K562 (cell line): Measurements from ENCODE around the gene FAM114A2. TPM values are rescaled to one million over a fixed set of nuclear protein-coding genes. Genes with fewer than 3 reads are reported as not detected.

Experiments
- ATAC-seq: fragments of 200-7000 bp; cut with Tn5 transposase; 3 replicates; pipeline ENCODE4 v1.9.1; 2020; ENCODE audit warnings: moderate library complexity
- BruUV-seq: library from RNA; stranded (reverse); fragments of 400-500 nt; replicated peaks from 2 replicates; lab custom pipeline; 2021; lab: Mats Ljungman, UMichigan
- CTCF ChIA-PET: fragments of 300-600 bp; formaldehyde crosslinking; extraction: SDS; loops from one replicate; lab custom pipeline; 2021; ENCODE audit warnings: low intra/inter-chr PET ratio; lab: Yijun Ruan, JAX
- POLR2A ChIA-PET: fragments of 300-600, 350-650 bp; sonication (Branson Sonifier 250); formaldehyde crosslinking; extraction: SDS; loops from one replicate; lab custom pipeline; 2021; ENCODE audit warnings: antibody characterized with exemption, inconsistent platforms; lab: Yijun Ruan, JAX
- DNase-seq, 4 experiments: peaks; one replicate each; pipeline versions ENCODE4 v3.0.0 to v3.0.0-alpha.2; 2011 to 2018; ENCODE audit warnings: low spot score in 3 of 4, mixed read lengths in 3 of 4; ENCODE audit errors: extremely low read depth in 1 of 4
- FAIRE-seq: peaks from 2 replicates; lab custom pipeline; 2011; peaks lifted over from hg19 to GRCh38; lab: Jason Lieb, UNC
- H2AFZ ChIP-seq: 2 replicates; pipeline ENCODE4 v1.6.0; 2011; ENCODE audit warnings: low read depth, low read length, control low read depth, inconsistent platforms
- H3K27ac ChIP-seq: fragments of 200-600 bp; 3 replicates; pipeline ENCODE4 v1.8.0; 2011; ENCODE audit warnings: low read depth, mild to moderate bottlenecking, control low read depth, inconsistent platforms, low read length, moderate library complexity, mixed read lengths; ENCODE audit errors: extremely low read depth
- H3K27me3 ChIP-seq, 2 experiments: fragments of 300-600 bp in 1 of 2; 2 replicates in 1 of 2; 3 replicates in 1 of 2; pipeline versions ENCODE4 v1.6.0 to v1.8.0; 2011; ENCODE audit warnings: inconsistent platforms in 2 of 2, low read length in 2 of 2, mild to moderate bottlenecking in 1 of 2, mixed read lengths in 1 of 2, moderate library complexity in 1 of 2; ENCODE audit not compliant: control insufficient read depth in 2 of 2, insufficient read depth in 2 of 2
- H3K36me3 ChIP-seq: fragments of 300-600 bp; 3 replicates; pipeline ENCODE4 v1.8.0; 2011; ENCODE audit warnings: mild to moderate bottlenecking, low read length, inconsistent platforms; ENCODE audit not compliant: control insufficient read depth, insufficient read depth
- H3K4me1 ChIP-seq, 2 experiments: fragments of 200-600 bp in 1 of 2; replicated peaks in 1 of 2; 2 replicates in 1 of 2; 3 replicates in 1 of 2; pipeline versions ENCODE4 v1.5.1 to v1.8.0; 2011; ENCODE audit warnings: inconsistent platforms in 2 of 2, low read length in 2 of 2, mild to moderate bottlenecking in 1 of 2, mixed read lengths in 1 of 2, moderate library complexity in 1 of 2; ENCODE audit not compliant: control insufficient read depth in 2 of 2, insufficient read depth in 2 of 2
- H3K4me2 ChIP-seq: 2 replicates; pipeline ENCODE4 v1.6.1; 2011; ENCODE audit warnings: low read length, control low read depth, inconsistent platforms, mixed read lengths; ENCODE audit not compliant: insufficient read depth
- H3K4me3 ChIP-seq: fragments of 200-600 bp; sonication (generic), shearing (Covaris generic); 2 replicates; pipeline ENCODE4 v1.5.1; 2016; ENCODE audit warnings: control low read depth, inconsistent platforms
- H3K79me2 ChIP-seq: fragments of 200-600 bp; 3 replicates; pipeline ENCODE4 v1.8.0; 2011; ENCODE audit warnings: low read length, inconsistent platforms; ENCODE audit not compliant: control insufficient read depth, insufficient read depth
- H3K9ac ChIP-seq, 2 experiments: 2 replicates each; pipeline versions ENCODE4 v1.6.0 to v1.6.1; 2011; ENCODE audit warnings: low read depth in 2 of 2, low read length in 2 of 2, control low read depth in 1 of 2, inconsistent platforms in 1 of 2, mild to moderate bottlenecking in 1 of 2, mixed read lengths in 1 of 2; ENCODE audit not compliant: insufficient read depth in 1 of 2
- H3K9me1 ChIP-seq: one replicate; pipeline ENCODE4 v1.6.0; 2011; ENCODE audit warnings: inconsistent platforms, mild to moderate bottlenecking, low read length, moderate library complexity; ENCODE audit not compliant: control insufficient read depth, insufficient read depth
- H3K9me3 ChIP-seq: replicated peaks from 2 replicates; pipeline ENCODE4 v1.5.1; 2011; ENCODE audit warnings: low read depth, low read length, inconsistent platforms; ENCODE audit not compliant: control insufficient read depth, insufficient read depth
- H4K20me1 ChIP-seq: replicated peaks from 2 replicates; pipeline ENCODE4 v1.6.1; 2011; ENCODE audit warnings: low read length, inconsistent platforms, mixed read lengths; ENCODE audit not compliant: control insufficient read depth, insufficient read depth
- CBFA2T2 ChIP-seq: fragments of 450-650 bp; conservative IDR thresholded peaks from 2 replicates; pipeline ENCODE4 v1.6.1; 2017; ENCODE audit warnings: mild to moderate bottlenecking
- CREB3L1 ChIP-seq: fragments of 450-650 bp; IDR thresholded peaks from 2 replicates; pipeline ENCODE4 v1.6.1; 2014; ENCODE audit warnings: low read depth, mild to moderate bottlenecking, moderate library complexity, borderline replicate concordance
- ELF4 ChIP-seq: fragments of 450-650 bp; formaldehyde crosslinking; IDR thresholded peaks from 2 replicates; pipeline ENCODE4 v1.4.0; 2022; ENCODE audit warnings: missing genetic modification characterization
- FOXA1 ChIP-seq: fragments of 450-650 bp; IDR thresholded peaks from 2 replicates; pipeline ENCODE4 v1.6.1; 2016; ENCODE audit warnings: mild to moderate bottlenecking, borderline replicate concordance
- NELFE ChIP-seq: IDR thresholded peaks from 2 replicates; pipeline ENCODE4 v1.6.1; 2011; ENCODE audit warnings: mild to moderate bottlenecking; ENCODE audit not compliant: insufficient read depth, insufficient read length
- NFIC ChIP-seq: fragments of 450-650 bp; IDR thresholded peaks from 2 replicates; pipeline ENCODE4 v1.6.1; 2017; ENCODE audit warnings: mild to moderate bottlenecking, inconsistent platforms
- WGBS: fragments of 100-300 bp; shearing (Covaris generic); methylation state at CpG from one replicate; pipeline ENCODE4 v1.1.6; 2016; ENCODE audit warnings: low coverage, mixed read lengths; ENCODE audit not compliant: insufficient coverage; ENCODE audit errors: missing lambda C conversion rate; 5-methylcytosine and 5-hydroxymethylcytosine counted together
- in situ Hi-C: fragments of 300-500 bp; cut with MboI; formaldehyde crosslinking; loops from 4 replicates; pipeline ENCODE4 v1.15.0; 2018; ENCODE audit warnings: inconsistent platforms, mixed read lengths
- intact Hi-C: fragments of 100-400 bp; cut with micrococcal nuclease; formaldehyde crosslinking; loops from 2 replicates; pipeline ENCODE4 v1.14.2; 2022
- polyA plus RNA-seq, 8 experiments: library from polyadenylated mRNA; depleted of rRNA in 4 of 8; stranded (reverse) in 5 of 8; unstranded in 3 of 8; fragments of >200 nt; fragmentation: Nextera tagmentation in 2 of 8; fragmentation: Illumina TruSeq in 1 of 8; extraction: Ambion mirVana in 2 of 8; extraction: Trizol in 1 of 8; gene quantifications; 2 replicates each; pipeline versions ENCODE4 v1.2.1 to v1.2.3, GENCODE V29; 2011 to 2014; ENCODE audit warnings: inconsistent platforms in 1 of 8, missing spikeins in 1 of 8
- total RNA-seq, 7 experiments: library from RNA; depleted of rRNA in 6 of 7; stranded (reverse); fragments of >200 nt in 6 of 7; fragmentation: Illumina TruSeq in 2 of 7; extraction: Trizol in 2 of 7; gene quantifications; 2 replicates each; pipeline versions ENCODE4 v1.2.1 to v1.2.3, GENCODE V29; 2011 to 2021; ENCODE audit warnings: low replicate concordance in 1 of 7
- TF ChIP-seq, protein P1 (sequence below): fragments of 150-350 bp; conservative IDR thresholded peaks from 2 replicates; pipeline ENCODE4 v1.6.1; 2014; ENCODE audit warnings: low read length
- TF ChIP-seq, protein P2 (sequence below): IDR thresholded peaks from 2 replicates; pipeline ENCODE4 v1.6.1; 2011; ENCODE audit warnings: borderline replicate concordance, low read depth, mild to moderate bottlenecking, moderate library complexity, low read length; ENCODE audit not compliant: insufficient read depth, poor library complexity, severe bottlenecking

The FAM114A2 gene
- total and polyA plus RNA-seq, 9 of the 15 experiments (the other 6 are each of a cell fraction or from before 2014, with no cell fraction given), result 14.4 to 28.1 (median 21.2) TPM

- CTCF ChIA-PET, result no interaction called here
- ATAC-seq, result no peak
- H2AFZ ChIP-seq, result no peak overlapping the region
- H3K27me3 ChIP-seq, result no peaks in the 10 kb centered on the region
- no peak for FAIRE-seq
- H3K9me3 ChIP-seq, result no peaks in the 10 kb centered on the region
- no peak for TF ChIP-seq NELFE
- peak; percentile 76 for TF ChIP-seq NFIC
- H4K20me1 ChIP-seq, result no peaks in the 10 kb centered on the region
- in situ Hi-C loops, result no loop called here
- no peaks in the 10 kb centered on the region for H3K79me2 ChIP-seq
- H3K9me1 ChIP-seq, result no peaks in the 10 kb centered on the region
- H3K36me3 ChIP-seq, result no peaks in the 10 kb centered on the region; the same call in 2 of the 3 replicates
- POLR2A ChIA-PET, result no interaction called here
- intact Hi-C loops, result no loop called here
- no peak overlapping the region for H3K9ac ChIP-seq
- 48% methylated on average over 4 of the region's 4 CpGs for WGBS
- DNase-seq, result no peak
- H3K27ac ChIP-seq, result no peak overlapping the region
- no peak overlapping the region for H3K4me3 ChIP-seq
- BruUV-seq, result no TSS peak
- no peaks in the 10 kb centered on the region for H3K4me1 ChIP-seq
- H3K4me2 ChIP-seq, result no peak overlapping the region
Observed at GRCh38 chr5:154015071-154015693, 23.5 kb downstream of the FAM114A2 start.

GRCh38 chr5:154010660-154011059 is 28.1 kb downstream of the FAM114A2 start:
- Histone ChIP-seq H3K27me3 (no peaks in the 10 kb centered on the region), H3K79me2 (no peaks in the 10 kb centered on the region), H3K4me3 (no peak overlapping the region), H3K27ac (no peak overlapping the region), H3K9me3 (no peaks in the 10 kb centered on the region), H3K36me3 (no peaks in the 10 kb centered on the region), H3K9me1 (no peaks in the 10 kb centered on the region), H3K4me1 (no peaks in the 10 kb centered on the region), H2AFZ (no peak overlapping the region), H3K4me2 (no peak overlapping the region), H4K20me1 (no peaks in the 10 kb centered on the region), H3K9ac (no peak overlapping the region)
- no peak for ATAC-seq
- in situ Hi-C loops (no loop called here), intact Hi-C loops (no loop called here)
- CTCF ChIA-PET, result no interaction called here
- 25% methylated on average over 3 of the region's 3 CpGs for WGBS
- BruUV-seq, result no TSS peak
- POLR2A ChIA-PET, result interaction anchor here (0.5 kb wide), 1 partner anchor 197 kb away, joined by 5 read pairs; no protein-coding TSS in a partner anchor
- DNase-seq, result no peak
- no peak for FAIRE-seq
- TF ChIP-seq, protein P1, sequence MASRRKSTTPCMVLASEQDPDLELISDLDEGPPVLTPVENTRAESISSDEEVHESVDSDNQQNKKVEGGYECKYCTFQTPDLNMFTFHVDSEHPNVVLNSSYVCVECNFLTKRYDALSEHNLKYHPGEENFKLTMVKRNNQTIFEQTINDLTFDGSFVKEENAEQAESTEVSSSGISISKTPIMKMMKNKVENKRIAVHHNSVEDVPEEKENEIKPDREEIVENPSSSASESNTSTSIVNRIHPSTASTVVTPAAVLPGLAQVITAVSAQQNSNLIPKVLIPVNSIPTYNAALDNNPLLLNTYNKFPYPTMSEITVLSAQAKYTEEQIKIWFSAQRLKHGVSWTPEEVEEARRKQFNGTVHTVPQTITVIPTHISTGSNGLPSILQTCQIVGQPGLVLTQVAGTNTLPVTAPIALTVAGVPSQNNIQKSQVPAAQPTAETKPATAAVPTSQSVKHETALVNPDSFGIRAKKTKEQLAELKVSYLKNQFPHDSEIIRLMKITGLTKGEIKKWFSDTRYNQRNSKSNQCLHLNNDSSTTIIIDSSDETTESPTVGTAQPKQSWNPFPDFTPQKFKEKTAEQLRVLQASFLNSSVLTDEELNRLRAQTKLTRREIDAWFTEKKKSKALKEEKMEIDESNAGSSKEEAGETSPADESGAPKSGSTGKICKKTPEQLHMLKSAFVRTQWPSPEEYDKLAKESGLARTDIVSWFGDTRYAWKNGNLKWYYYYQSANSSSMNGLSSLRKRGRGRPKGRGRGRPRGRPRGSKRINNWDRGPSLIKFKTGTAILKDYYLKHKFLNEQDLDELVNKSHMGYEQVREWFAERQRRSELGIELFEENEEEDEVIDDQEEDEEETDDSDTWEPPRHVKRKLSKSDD, result no peak
- TF ChIP-seq CREB3L1 (no peak), ELF4 (CRISPR knock-in tag) (no peak), FOXA1 (no peak), CBFA2T2 (no peak)
- TF ChIP-seq, protein P2, sequence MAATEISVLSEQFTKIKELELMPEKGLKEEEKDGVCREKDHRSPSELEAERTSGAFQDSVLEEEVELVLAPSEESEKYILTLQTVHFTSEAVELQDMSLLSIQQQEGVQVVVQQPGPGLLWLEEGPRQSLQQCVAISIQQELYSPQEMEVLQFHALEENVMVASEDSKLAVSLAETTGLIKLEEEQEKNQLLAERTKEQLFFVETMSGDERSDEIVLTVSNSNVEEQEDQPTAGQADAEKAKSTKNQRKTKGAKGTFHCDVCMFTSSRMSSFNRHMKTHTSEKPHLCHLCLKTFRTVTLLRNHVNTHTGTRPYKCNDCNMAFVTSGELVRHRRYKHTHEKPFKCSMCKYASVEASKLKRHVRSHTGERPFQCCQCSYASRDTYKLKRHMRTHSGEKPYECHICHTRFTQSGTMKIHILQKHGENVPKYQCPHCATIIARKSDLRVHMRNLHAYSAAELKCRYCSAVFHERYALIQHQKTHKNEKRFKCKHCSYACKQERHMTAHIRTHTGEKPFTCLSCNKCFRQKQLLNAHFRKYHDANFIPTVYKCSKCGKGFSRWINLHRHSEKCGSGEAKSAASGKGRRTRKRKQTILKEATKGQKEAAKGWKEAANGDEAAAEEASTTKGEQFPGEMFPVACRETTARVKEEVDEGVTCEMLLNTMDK, result no peak
